HCT116 (cell line): ENCODE data around the gene OR6Q1. TPM values are rescaled to one million over a fixed set of nuclear protein-coding genes. Genes with fewer than 3 reads are reported as not detected.

Source experiments
- ATAC-seq: fragments of 200-7000 bp; cut with Tn5 transposase; 2 replicates; pipeline ENCODE4 v1.9.1; 2020; ENCODE audit warnings: mild to moderate bottlenecking, moderate library complexity
- BruUV-seq: library from RNA; stranded (reverse); fragments of 400-500 nt; replicated peaks from 2 replicates; lab custom pipeline; 2021; lab: Mats Ljungman, UMichigan
- CTCF ChIA-PET: fragments of 300-600 bp; sonication (Branson Sonifier 250); formaldehyde crosslinking; loops from one replicate; lab custom pipeline; 2021; ENCODE audit warnings: antibody characterized with exemption; lab: Charles Lee
- POLR2A ChIA-PET: fragments of 300-600, 350-600 bp; sonication (Branson Sonifier 250); formaldehyde crosslinking; loops from one replicate; lab custom pipeline; 2021; ENCODE audit warnings: antibody characterized with exemption; lab: Charles Lee
- RAD21 ChIA-PET, 2 experiments: fragments of 300-600 bp; sonication (Branson Sonifier 250); formaldehyde crosslinking; loops; one replicate each; lab custom pipeline; 2023; ENCODE audit warnings: low total read pairs in 2 of 2; ENCODE audit not compliant: uncharacterized antibody in 2 of 2, unreplicated experiment in 2 of 2, low non-redundant PET in 1 of 2; lab: Charles Lee
- DNase-seq: peaks from one replicate; pipeline ENCODE4 v3.0.0-alpha.2; 2010; ENCODE audit warnings: low read depth, low spot score
- H2AFZ ChIP-seq: fragments of 200-600 bp; shearing (Covaris generic), sonication (generic); 2 replicates; pipeline ENCODE4 v1.6.1; 2017; ENCODE audit warnings: low read depth, mixed run types, mixed read lengths, antibody characterized with exemption, low read length; ENCODE audit not compliant: poor library complexity, severe bottlenecking
- H3K27ac ChIP-seq: 2 replicates; pipeline ENCODE4 v1.5.1; 2012; ENCODE audit warnings: low read depth, low read length
- H3K27me3 ChIP-seq: fragments of 200-600 bp; sonication (generic); 2 replicates; pipeline ENCODE4 v1.6.1; 2016; ENCODE audit warnings: mixed run types, low read length, mixed read lengths; ENCODE audit not compliant: insufficient read depth
- H3K36me3 ChIP-seq, 2 experiments: fragments of 200-500 bp in 1 of 2; fragments of 200-600 bp in 1 of 2; sonication (Bioruptor generic) in 1 of 2; sonication (generic) in 1 of 2; 2 replicates each; pipeline versions ENCODE4 v1.5.1 to v1.6.1; 2014 to 2016; ENCODE audit warnings: low read length in 2 of 2, inconsistent platforms in 1 of 2, mixed read lengths in 1 of 2, mixed run types in 1 of 2; ENCODE audit not compliant: insufficient read depth in 2 of 2, control insufficient read depth in 1 of 2
- H3K4me1 ChIP-seq, 2 experiments: fragments of 200-600 bp in 1 of 2; sonication (generic) in 1 of 2; 2 replicates each; pipeline versions ENCODE4 v1.5.1 to v1.6.1; 2012 to 2017; ENCODE audit warnings: low read length in 2 of 2, inconsistent platforms in 1 of 2, mild to moderate bottlenecking in 1 of 2, mixed read lengths in 1 of 2, mixed run types in 1 of 2, moderate library complexity in 1 of 2; ENCODE audit not compliant: insufficient read depth in 2 of 2, control insufficient read depth in 1 of 2
- H3K4me2 ChIP-seq: fragments of 200-600 bp; sonication (generic); 2 replicates; pipeline ENCODE4 v1.6.1; 2017; ENCODE audit warnings: mixed run types, low read length, mixed read lengths
- H3K4me3 ChIP-seq, 2 experiments: fragments of 200-600 bp in 1 of 2; sonication (generic) in 1 of 2; replicated peaks in 1 of 2; 2 replicates each; pipeline ENCODE4 v1.5.1; 2011 to 2016; ENCODE audit warnings: low read length in 2 of 2, control low read depth in 1 of 2, low read depth in 1 of 2, mild to moderate bottlenecking in 1 of 2, mixed read lengths in 1 of 2, mixed run types in 1 of 2
- H3K79me2 ChIP-seq: fragments of 200-600 bp; sonication (generic); 2 replicates; pipeline ENCODE4 v1.6.1; 2017; ENCODE audit warnings: mild to moderate bottlenecking, mixed run types, low read length, moderate library complexity, mixed read lengths; ENCODE audit not compliant: insufficient read depth
- H3K9ac ChIP-seq: fragments of 200-600 bp; sonication (generic); 2 replicates; pipeline ENCODE4 v1.6.1; 2016; ENCODE audit warnings: low read length, mixed read lengths
- H3K9me2 ChIP-seq: fragments of 200-600 bp; sonication (generic), shearing (Covaris generic); 2 replicates; pipeline ENCODE4 v1.6.1; 2017; ENCODE audit warnings: mixed run types, mild to moderate bottlenecking, moderate library complexity; ENCODE audit not compliant: insufficient read depth
- H3K9me3 ChIP-seq, 2 experiments: fragments of 200-500 bp in 1 of 2; fragments of 200-600 bp in 1 of 2; sonication (Bioruptor generic) in 1 of 2; sonication (generic) in 1 of 2; 2 replicates each; pipeline ENCODE4 v1.6.1; 2014 to 2017; ENCODE audit warnings: low read length in 2 of 2, mixed read lengths in 2 of 2, inconsistent platforms in 1 of 2, low read depth in 1 of 2, mild to moderate bottlenecking in 1 of 2, mixed run types in 1 of 2, moderate library complexity in 1 of 2; ENCODE audit not compliant: control insufficient read depth in 1 of 2, insufficient read depth in 1 of 2
- H4K20me1 ChIP-seq: fragments of 200-600 bp; sonication (generic), shearing (Covaris generic); 2 replicates; pipeline ENCODE4 v1.6.1; 2017; ENCODE audit warnings: mixed run types, mild to moderate bottlenecking, moderate library complexity; ENCODE audit not compliant: insufficient read depth
- CBX3 ChIP-seq: IDR thresholded peaks from 2 replicates; pipeline ENCODE4 v1.6.1; 2012; ENCODE audit warnings: low read depth
- CEBPB ChIP-seq: IDR thresholded peaks from 2 replicates; pipeline ENCODE4 v1.6.1; 2012; ENCODE audit warnings: low read depth
- EGR1 ChIP-seq: IDR thresholded peaks from 2 replicates; pipeline ENCODE4 v1.6.1; 2012; ENCODE audit warnings: low read depth
- ELF1 ChIP-seq: IDR thresholded peaks from 2 replicates; pipeline ENCODE4 v1.6.1; 2012; ENCODE audit warnings: low read depth, borderline replicate concordance
- EZH2phosphoT487 ChIP-seq: fragments of 200-600 bp; IDR thresholded peaks from 2 replicates; pipeline ENCODE4 v1.6.1; 2018; ENCODE audit warnings: antibody characterized with exemption, borderline replicate concordance
- MAX ChIP-seq: IDR thresholded peaks from 2 replicates; pipeline ENCODE4 v1.6.1; 2012
- POLR2A ChIP-seq: IDR thresholded peaks from 2 replicates; pipeline ENCODE4 v1.7.0; 2011; ENCODE audit warnings: borderline replicate concordance; ENCODE audit not compliant: insufficient read depth, insufficient read length; ENCODE audit errors: extremely low read depth
- REST ChIP-seq: IDR thresholded peaks from 2 replicates; pipeline ENCODE4 v1.6.1; 2012; ENCODE audit warnings: low read depth
- SRF ChIP-seq: IDR thresholded peaks from 2 replicates; pipeline ENCODE4 v1.6.1; 2012; ENCODE audit warnings: low read depth
- ZFX ChIP-seq: fragments of 450-650 bp; IDR thresholded peaks from 2 replicates; pipeline ENCODE4 v1.6.1; 2017
- ZNF274 ChIP-seq: fragments of 200-500 bp; sonication (Bioruptor generic); IDR thresholded peaks from 2 replicates; pipeline ENCODE4 v1.6.1; 2014; ENCODE audit warnings: mild to moderate bottlenecking, low read depth, low read length, inconsistent platforms
- intact Hi-C: fragments of 100-400 bp; cut with micrococcal nuclease; formaldehyde crosslinking; loops from 2 replicates; pipeline ENCODE4 v1.10.0; 2022
- total RNA-seq: library from RNA; stranded (reverse); gene quantifications from one replicate; pipeline ENCODE4 v1.2.1, GENCODE V29; 2021; ENCODE audit not compliant: unreplicated experiment

OR6Q1 gene
- total RNA-seq, 1 experiment from 2014 or later = not detected

- TF ChIP-seq REST = no peak
- TF ChIP-seq ZFX = no peak
- no peak for TF ChIP-seq CBX3
- no peak for TF ChIP-seq CEBPB
Observed at GRCh38 chr11:58061813-58062212, 31.1 kb downstream of the OR6Q1 start (continued).

DNA sequence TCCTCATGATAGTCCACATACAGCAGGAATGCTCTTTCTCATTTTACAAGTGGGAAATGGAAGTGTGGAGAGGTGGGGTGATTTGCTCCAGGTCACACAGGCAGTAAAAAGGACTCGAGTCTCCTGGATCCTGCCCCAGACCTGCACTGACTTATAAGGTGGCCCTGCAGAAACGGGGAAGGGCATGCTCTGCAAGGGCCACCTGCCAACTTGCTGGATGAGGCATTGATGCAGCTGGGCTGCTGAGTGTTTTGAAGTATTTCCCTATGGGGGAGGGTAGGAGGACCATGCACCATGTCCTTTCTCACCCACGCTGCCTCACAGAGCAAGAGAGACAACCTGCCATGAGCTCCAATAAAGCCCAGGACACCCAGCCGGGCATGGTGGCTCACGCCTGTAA, 36.9 kb downstream of the OR6Q1 start:
- ChIA-PET RAD21 (no interaction called here), CTCF (no interaction called here), POLR2A (no interaction called here)
- no peaks in the 10 kb centered on the region for H3K27me3 ChIP-seq
- no peak overlapping the region for H2AFZ ChIP-seq
- no TSS peak for BruUV-seq
- DNase-seq (no peak), ATAC-seq (no peak)
- intact Hi-C loops = loop anchor here (10.0 kb wide), 1 partner anchor 447 kb away; no protein-coding TSS in a partner anchor
- H4K20me1 ChIP-seq = no peaks in the 10 kb centered on the region
- H3K79me2 ChIP-seq = no peaks in the 10 kb centered on the region
- no peak overlapping the region for H3K4me3 ChIP-seq
- no peaks in the 10 kb centered on the region for H3K36me3 ChIP-seq
- TF ChIP-seq ELF1 (no peak), POLR2A (no peak), ZNF274 (no peak), EGR1 (no peak), MAX (no peak), EZH2phosphoT487 (no peak), SRF (no peak)
- H3K9me3 ChIP-seq = no peaks in the 10 kb centered on the region
- H3K9ac ChIP-seq = no peak overlapping the region
- no peaks in the 10 kb centered on the region for H3K9me2 ChIP-seq
- no peak overlapping the region for H3K27ac ChIP-seq
- no peaks in the 10 kb centered on the region for H3K4me1 ChIP-seq
- no peak overlapping the region for H3K4me2 ChIP-seq
